ENCODE results near the gene CITED4.

- TF ChIP-seq ELF4 (IDR thresholded peaks at IDR 0.05) (no peak), SUZ12 (IDR thresholded peaks at IDR 0.05) (no peak)
These were observed 18.1 kb downstream of the CITED4 start for GRCh38 chr1:40844079-40844478.

All from HEK293T (cell line).